Measurements from ENCODE around the gene LRRC37A. TPM values are rescaled to one million over a fixed set of nuclear protein-coding genes. Genes with fewer than 3 reads are reported as not detected.
"Not testable (repeated sequence)": the region's sequence is repeated elsewhere in the genome, so short reads cannot be mapped to it uniquely, and the experiment has no call there.

LRRC37A gene
- total RNA-seq, 1 donor from 2014 or later = 4.5 TPM

GRCh38 chr17:46264456-46265198, 30.3 kb upstream of the LRRC37A start:
- H3K27me3 Mint-ChIP-seq (ENCODE audit: unreplicated experiment) = peaks cover 30% of the 10 kb centered on the region
- peaks cover 7% of the 10 kb centered on the region for H3K36me3 Mint-ChIP-seq (ENCODE audit: low read depth, unreplicated experiment)
- no peak for DNase-seq (ENCODE audit: low spot score)
- no peak overlapping the region for H3K27ac Mint-ChIP-seq (ENCODE audit: unreplicated experiment)
- H3K9me3 Mint-ChIP-seq (ENCODE audit: unreplicated experiment) = no peaks in the 10 kb centered on the region
- no peak overlapping the region for H3K4me3 Mint-ChIP-seq (ENCODE audit: unreplicated experiment)
- H3K4me1 Mint-ChIP-seq (ENCODE audit: unreplicated experiment) = peaks cover 22% of the 10 kb centered on the region
- TF ChIP-seq, protein P1, sequence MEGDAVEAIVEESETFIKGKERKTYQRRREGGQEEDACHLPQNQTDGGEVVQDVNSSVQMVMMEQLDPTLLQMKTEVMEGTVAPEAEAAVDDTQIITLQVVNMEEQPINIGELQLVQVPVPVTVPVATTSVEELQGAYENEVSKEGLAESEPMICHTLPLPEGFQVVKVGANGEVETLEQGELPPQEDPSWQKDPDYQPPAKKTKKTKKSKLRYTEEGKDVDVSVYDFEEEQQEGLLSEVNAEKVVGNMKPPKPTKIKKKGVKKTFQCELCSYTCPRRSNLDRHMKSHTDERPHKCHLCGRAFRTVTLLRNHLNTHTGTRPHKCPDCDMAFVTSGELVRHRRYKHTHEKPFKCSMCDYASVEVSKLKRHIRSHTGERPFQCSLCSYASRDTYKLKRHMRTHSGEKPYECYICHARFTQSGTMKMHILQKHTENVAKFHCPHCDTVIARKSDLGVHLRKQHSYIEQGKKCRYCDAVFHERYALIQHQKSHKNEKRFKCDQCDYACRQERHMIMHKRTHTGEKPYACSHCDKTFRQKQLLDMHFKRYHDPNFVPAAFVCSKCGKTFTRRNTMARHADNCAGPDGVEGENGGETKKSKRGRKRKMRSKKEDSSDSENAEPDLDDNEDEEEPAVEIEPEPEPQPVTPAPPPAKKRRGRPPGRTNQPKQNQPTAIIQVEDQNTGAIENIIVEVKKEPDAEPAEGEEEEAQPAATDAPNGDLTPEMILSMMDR (IDR thresholded peaks at IDR 0.05; ENCODE audit: unreplicated experiment) = no peak

GRCh38 chr17:46266063-46266655, 28.8 kb upstream of the LRRC37A start:
- not testable (repeated sequence) for DNase-seq (ENCODE audit: low spot score); H3K9me3 Mint-ChIP-seq (ENCODE audit: unreplicated experiment); H3K36me3 Mint-ChIP-seq (ENCODE audit: low read depth, unreplicated experiment); H3K27ac Mint-ChIP-seq (ENCODE audit: unreplicated experiment)
- peak overlapping the region; percentile 77 for H3K4me3 Mint-ChIP-seq (ENCODE audit: unreplicated experiment)
- peaks cover 17% of the 10 kb centered on the region for H3K4me1 Mint-ChIP-seq (ENCODE audit: unreplicated experiment)
- H3K27me3 Mint-ChIP-seq (ENCODE audit: unreplicated experiment) = peaks cover 25% of the 10 kb centered on the region

GRCh38 chr17:46266656-46267544, 28.0 kb upstream of the LRRC37A start:
- no peaks in the 10 kb centered on the region for H3K36me3 Mint-ChIP-seq (ENCODE audit: low read depth, unreplicated experiment)
- H3K27me3 Mint-ChIP-seq (ENCODE audit: unreplicated experiment) = peaks cover 25% of the 10 kb centered on the region
- TF ChIP-seq, protein P1 (IDR thresholded peaks at IDR 0.05; ENCODE audit: unreplicated experiment) = no peak
- peak overlapping the region; percentile 88 for H3K4me3 Mint-ChIP-seq (ENCODE audit: unreplicated experiment)
- H3K27ac Mint-ChIP-seq (ENCODE audit: unreplicated experiment) = no peak overlapping the region
- DNase-seq (ENCODE audit: low spot score) = peak; percentile 79
- no peaks in the 10 kb centered on the region for H3K9me3 Mint-ChIP-seq (ENCODE audit: unreplicated experiment)
- peaks cover 17% of the 10 kb centered on the region for H3K4me1 Mint-ChIP-seq (ENCODE audit: unreplicated experiment)

GRCh38 chr17:46270032-46270431, 24.9 kb upstream of the LRRC37A start:
- Mint-ChIP-seq H3K27me3 (ENCODE audit: unreplicated experiment) (peaks cover 25% of the 10 kb centered on the region), H3K4me1 (ENCODE audit: unreplicated experiment) (peaks cover 17% of the 10 kb centered on the region), H3K9me3 (ENCODE audit: unreplicated experiment) (no peaks in the 10 kb centered on the region), H3K36me3 (ENCODE audit: low read depth, unreplicated experiment) (no peaks in the 10 kb centered on the region), H3K4me3 (ENCODE audit: unreplicated experiment) (no peak overlapping the region), H3K27ac (ENCODE audit: unreplicated experiment) (no peak overlapping the region)
- TF ChIP-seq, protein P1 (IDR thresholded peaks at IDR 0.05; ENCODE audit: unreplicated experiment) = no peak
- no peak for DNase-seq (ENCODE audit: low spot score)

DNA sequence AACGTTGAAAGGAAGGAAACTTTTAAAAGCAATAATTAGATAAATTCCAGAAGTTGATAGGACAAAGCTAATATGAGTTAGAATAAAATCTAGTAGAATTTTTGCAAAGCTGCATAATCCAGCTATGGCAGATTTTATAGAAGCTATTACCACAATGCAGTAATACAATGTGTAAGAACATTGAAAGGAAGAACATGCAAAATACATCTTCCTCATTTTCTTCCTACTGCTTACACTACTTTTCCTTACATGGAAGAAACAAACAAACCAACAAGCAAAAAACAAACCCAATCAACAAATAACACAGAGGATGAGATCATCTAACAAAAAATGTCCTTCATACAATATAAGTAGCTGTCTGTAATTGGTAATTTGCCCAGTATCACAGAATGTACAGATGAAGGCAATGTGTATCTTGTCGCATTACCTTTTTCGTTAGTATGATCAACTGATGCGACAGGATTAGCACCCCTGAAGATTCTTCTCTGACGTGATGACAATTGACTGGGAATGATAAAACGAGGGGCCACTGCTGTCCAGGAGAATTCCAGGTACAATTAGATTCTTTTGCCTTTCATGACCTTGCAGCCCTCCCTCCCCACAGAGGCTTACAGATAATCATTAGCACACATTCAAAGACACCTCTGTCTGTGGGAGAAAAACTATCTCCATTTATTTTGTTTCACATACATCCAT, 21.2 kb upstream of the LRRC37A start:
- DNase-seq (ENCODE audit: low spot score) = no peak
- TF ChIP-seq, protein P1 (IDR thresholded peaks at IDR 0.05; ENCODE audit: unreplicated experiment) = no peak
- peaks cover 6% of the 10 kb centered on the region for H3K27me3 Mint-ChIP-seq (ENCODE audit: unreplicated experiment)

More for the DNA sequence above, 21.2 kb upstream of the LRRC37A start:
- Mint-ChIP-seq H3K36me3 (ENCODE audit: low read depth, unreplicated experiment) (no peaks in the 10 kb centered on the region), H3K4me3 (ENCODE audit: unreplicated experiment) (no peak overlapping the region), H3K4me1 (ENCODE audit: unreplicated experiment) (peaks cover 11% of the 10 kb centered on the region), H3K9me3 (ENCODE audit: unreplicated experiment) (no peaks in the 10 kb centered on the region), H3K27ac (ENCODE audit: unreplicated experiment) (no peak overlapping the region)

All from endothelial cell (in vitro differentiated cells).